Activated CD8-positive, alpha-beta T cell treated with anti-CD3 and anti-CD28 coated beads for 36 hours (primary cell): ENCODE data around the gene MYORG. TPM values are rescaled to one million over a fixed set of nuclear protein-coding genes. Genes with fewer than 3 reads are reported as not detected.

Source experiments
- ATAC-seq: fragments of 200-7000 bp; cut with Tn5 transposase; one replicate; pipeline ENCODE4 v1.10.0; 2021; ENCODE audit warnings: mild to moderate bottlenecking, moderate library complexity
- CTCF ChIA-PET: fragments of 350-600 bp; sonication (Branson Sonifier 250); formaldehyde crosslinking; loops from one replicate; lab custom pipeline; 2021; ENCODE audit warnings: antibody characterized with exemption; lab: Charles Lee
- POLR2A ChIA-PET: fragments of 350-600 bp; sonication (Branson Sonifier 250); formaldehyde crosslinking; loops from one replicate; lab custom pipeline; 2021; ENCODE audit warnings: antibody characterized with exemption; lab: Charles Lee
- DNase-seq: peaks from one replicate; pipeline ENCODE4 v3.0.0-alpha.2; 2020
- H3K27ac Mint-ChIP-seq: one replicate; pipeline ENCODE4 v1.8.0; 2021; ENCODE audit warnings: mild to moderate bottlenecking, mixed read lengths
- H3K27me3 Mint-ChIP-seq: one replicate; pipeline ENCODE4 v1.8.0; 2021; ENCODE audit warnings: mixed read lengths
- H3K36me3 Mint-ChIP-seq: one replicate; pipeline ENCODE4 v1.8.0; 2021; ENCODE audit warnings: low read depth, mixed read lengths
- H3K4me1 Mint-ChIP-seq: one replicate; pipeline ENCODE4 v1.8.0; 2021; ENCODE audit warnings: low read depth, mixed read lengths
- H3K4me3 Mint-ChIP-seq: one replicate; pipeline ENCODE4 v1.8.0; 2021; ENCODE audit warnings: mild to moderate bottlenecking, moderate library complexity, mixed read lengths
- H3K9me3 Mint-ChIP-seq: one replicate; pipeline ENCODE4 v1.8.0; 2021; ENCODE audit warnings: mixed read lengths
- CTCF ChIP-seq: fragments of 200-600 bp; IDR thresholded peaks from one replicate; pipeline ENCODE4 v1.8.0; 2022; ENCODE audit warnings: antibody characterized with exemption, mild to moderate bottlenecking
- intact Hi-C: fragments of 100-400 bp; cut with micrococcal nuclease; formaldehyde crosslinking; loops from one replicate; pipeline ENCODE4 v1.10.0; 2022
- total RNA-seq, 2 experiments: library from RNA; stranded (reverse); gene quantifications; one replicate each; pipeline ENCODE4 v1.2.3, GENCODE V29; 2021

Gene MYORG
- total RNA-seq, 2 experiments from 2014 or later: 4.1 to 5.5 TPM

GRCh38 chr9:34334916-34335315 is 41.8 kb downstream of the MYORG start:
- CTCF ChIA-PET: interaction anchor here (1.0 to 6.5 kb wide), 4 partner anchors 42 to 166 kb away, joined by 3 to 117 read pairs (median 4); partner anchors contain the start of gene MYORG
- no peaks in the 10 kb centered on the region for H3K9me3 Mint-ChIP-seq
- no peak for DNase-seq
- H3K4me3 Mint-ChIP-seq: no peak overlapping the region
- no peaks in the 10 kb centered on the region for H3K27me3 Mint-ChIP-seq
- no peak overlapping the region for H3K27ac Mint-ChIP-seq
- POLR2A ChIA-PET: interaction anchor here (0.6 to 2.0 kb wide), 2 partner anchors 13 to 59 kb away, joined by 4 to 6 read pairs; no protein-coding TSS in a partner anchor
- ATAC-seq: no peak
- peaks cover 27% of the 10 kb centered on the region for H3K4me1 Mint-ChIP-seq
- intact Hi-C loops: no loop called here
- H3K36me3 Mint-ChIP-seq: peaks cover 9% of the 10 kb centered on the region
- no peak for TF ChIP-seq CTCF

DNA sequence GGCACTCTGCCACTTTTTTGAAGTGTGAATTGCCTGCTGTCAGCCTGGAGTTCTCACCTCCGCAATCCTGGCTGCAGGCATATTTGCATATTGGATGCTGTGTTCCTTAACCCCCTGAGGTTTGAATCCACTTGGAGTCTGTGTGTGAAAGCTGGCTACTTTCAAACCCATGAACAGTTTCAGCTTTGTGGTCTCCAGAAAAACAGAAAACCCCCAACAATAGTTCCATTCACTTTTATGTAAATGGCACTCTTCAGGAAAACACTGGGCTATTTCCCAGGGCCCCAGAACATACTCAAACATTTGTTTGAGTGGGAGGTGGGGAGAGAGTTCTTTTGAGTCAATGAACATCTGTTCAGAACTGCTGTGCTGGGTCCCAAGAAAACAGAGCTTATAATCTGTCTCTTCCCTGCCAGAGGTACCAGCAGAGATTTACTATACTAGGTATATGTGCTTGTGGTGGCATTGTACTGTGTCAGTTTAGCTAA is 42.3 kb downstream of the MYORG start:
- POLR2A ChIA-PET: interaction anchor here (0.6 to 2.0 kb wide), 2 partner anchors 13 to 59 kb away, joined by 4 to 6 read pairs; no protein-coding TSS in a partner anchor
- Mint-ChIP-seq H3K27me3 (no peaks in the 10 kb centered on the region), H3K27ac (no peak overlapping the region), H3K9me3 (no peaks in the 10 kb centered on the region), H3K4me1 (peaks cover 27% of the 10 kb centered on the region), H3K4me3 (no peak overlapping the region), H3K36me3 (peaks cover 9% of the 10 kb centered on the region)
- DNase-seq: no peak
- intact Hi-C loops: no loop called here
- ATAC-seq: no peak
- no peak for TF ChIP-seq CTCF
- CTCF ChIA-PET: interaction anchor here (1.0 to 6.5 kb wide), 4 partner anchors 34 to 166 kb away, joined by 3 to 117 read pairs (median 4); partner anchors contain the start of gene MYORG

DNA sequence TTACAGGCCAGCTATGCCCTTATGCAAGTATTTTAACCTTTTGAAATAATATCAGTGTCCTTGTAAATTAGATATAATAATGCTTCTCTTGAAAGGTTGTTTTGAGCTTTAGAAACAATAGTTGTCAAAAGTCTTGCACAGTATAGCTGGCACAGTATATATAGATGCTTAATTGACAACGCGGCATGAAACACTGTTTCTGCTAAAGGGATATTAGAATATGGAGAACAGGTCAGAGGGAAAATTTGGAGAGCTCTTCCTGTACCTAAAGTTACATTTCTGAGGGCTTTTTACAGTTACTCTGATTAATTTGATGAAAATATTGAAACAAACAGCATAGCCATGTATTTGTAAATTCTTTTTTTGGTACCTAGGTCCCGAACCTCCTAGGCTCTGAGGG is 42.9 kb downstream of the MYORG start:
- no peak for ATAC-seq
- Mint-ChIP-seq H3K27me3 (no peaks in the 10 kb centered on the region), H3K9me3 (no peaks in the 10 kb centered on the region), H3K4me3 (no peak overlapping the region), H3K36me3 (peaks cover 5% of the 10 kb centered on the region), H3K4me1 (peaks cover 27% of the 10 kb centered on the region), H3K27ac (no peak overlapping the region)
- ChIA-PET POLR2A (interaction anchor here (0.6 to 2.0 kb wide), 2 partner anchors 14 to 302 kb away, joined by 3 to 6 read pairs; no protein-coding TSS in a partner anchor), CTCF (interaction anchor here (0.9 to 6.5 kb wide), 6 partner anchors 8 to 270 kb away, joined by 3 to 117 read pairs (median 4); partner anchors contain the start of gene MYORG)
- intact Hi-C loops: no loop called here
- no peak for DNase-seq
- no peak for TF ChIP-seq CTCF

DNA sequence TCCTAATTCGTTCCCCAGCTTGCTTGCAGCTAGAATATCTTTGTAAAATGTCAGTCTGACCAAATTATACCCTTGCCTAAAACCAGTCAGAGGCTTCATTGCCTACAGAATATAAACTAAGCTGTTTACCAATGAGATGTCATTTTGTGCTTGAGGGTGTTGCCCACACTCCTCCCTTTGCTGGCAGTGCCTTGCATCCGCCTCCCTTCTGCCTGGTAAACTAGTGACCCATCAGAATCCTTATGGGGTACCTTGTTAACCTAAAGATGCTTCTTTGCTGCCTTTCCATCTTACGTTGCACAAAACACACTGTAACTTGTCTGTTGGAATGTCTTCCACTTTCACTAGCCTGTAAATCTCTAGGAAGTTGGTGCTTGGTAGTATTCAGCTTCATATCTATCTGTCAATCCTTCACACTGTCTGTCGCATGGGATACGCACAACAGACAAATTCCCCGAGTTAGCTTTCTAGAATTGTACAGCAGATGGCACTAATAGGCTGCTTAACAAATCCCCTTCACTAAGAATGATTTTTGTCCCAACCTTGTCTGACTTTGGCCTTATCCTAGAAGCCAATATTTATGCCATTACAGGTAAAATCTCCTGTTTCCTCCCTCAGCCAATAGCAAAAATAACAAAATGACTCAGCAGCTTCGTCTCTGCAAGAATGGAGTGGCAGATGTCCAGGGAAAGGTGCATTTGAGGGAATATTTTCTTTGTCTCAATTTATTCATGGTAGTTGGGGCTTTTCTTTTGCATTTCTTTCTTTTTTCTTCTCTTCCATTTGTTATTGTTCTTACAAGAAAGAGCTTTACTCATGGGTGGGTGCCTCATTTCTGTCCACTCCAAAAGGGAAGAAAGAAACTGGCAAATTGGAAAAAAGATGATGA is 44.4 kb downstream of the MYORG start:
- TF ChIP-seq CTCF: peak; percentile 56
- H3K27me3 Mint-ChIP-seq: no peaks in the 10 kb centered on the region
- H3K36me3 Mint-ChIP-seq: no peaks in the 10 kb centered on the region
- H3K4me1 Mint-ChIP-seq: peaks cover 29% of the 10 kb centered on the region
- DNase-seq (no peak), ATAC-seq (no peak)
- H3K9me3 Mint-ChIP-seq: no peaks in the 10 kb centered on the region
- CTCF ChIA-PET: interaction anchor here (0.8 to 6.5 kb wide), 8 partner anchors 9 to 79 kb away, joined by 3 to 117 read pairs (median 5); partner anchors contain the start of gene MYORG
- no peak overlapping the region for H3K27ac Mint-ChIP-seq
- no peak overlapping the region for H3K4me3 Mint-ChIP-seq
- intact Hi-C loops: no loop called here
- POLR2A ChIA-PET: interaction anchor here (3.4 kb wide), 1 partner anchor 47 kb away, joined by 14 read pairs; no protein-coding TSS in a partner anchor
